GM12865 (cell line): Measurements from ENCODE around the gene WWP2.

Source experiments
- DNase-seq: peaks from one replicate; pipeline ENCODE4 v3.0.0; 2010; ENCODE audit warnings: low read depth
- H3K4me3 ChIP-seq: 2 replicates; pipeline ENCODE4 v1.5.1; 2011; ENCODE audit warnings: mild to moderate bottlenecking, low read depth, low read length, control low read depth
- TF ChIP-seq, protein P1 (sequence below): IDR thresholded peaks from 2 replicates; pipeline ENCODE4 v1.5.1; 2011; ENCODE audit warnings: low read length, control low read depth, low read depth, inconsistent platforms; ENCODE audit not compliant: insufficient read depth; ENCODE audit errors: missing control alignments

WWP2 gene

DNA sequence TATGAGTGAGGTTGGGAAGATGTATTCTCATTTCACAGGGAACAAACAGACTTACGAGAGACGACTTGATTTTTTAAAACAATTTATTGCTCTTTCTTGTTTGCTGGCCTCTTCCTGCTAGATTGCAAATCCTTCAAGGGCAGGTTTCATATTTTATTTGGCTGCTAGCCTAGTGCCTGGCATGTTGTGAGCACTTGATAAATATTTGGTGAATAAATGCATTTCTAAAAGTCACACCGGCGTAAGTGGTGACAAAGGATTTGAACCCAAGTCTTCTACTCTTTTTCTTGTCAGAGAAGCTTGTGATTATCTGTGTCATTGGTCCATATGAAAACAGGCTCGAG, 1.4 kb downstream of the WWP2 start:
- DNase-seq: no peak
- peak overlapping the region; percentile 97 for H3K4me3 ChIP-seq
- TF ChIP-seq, protein P1, sequence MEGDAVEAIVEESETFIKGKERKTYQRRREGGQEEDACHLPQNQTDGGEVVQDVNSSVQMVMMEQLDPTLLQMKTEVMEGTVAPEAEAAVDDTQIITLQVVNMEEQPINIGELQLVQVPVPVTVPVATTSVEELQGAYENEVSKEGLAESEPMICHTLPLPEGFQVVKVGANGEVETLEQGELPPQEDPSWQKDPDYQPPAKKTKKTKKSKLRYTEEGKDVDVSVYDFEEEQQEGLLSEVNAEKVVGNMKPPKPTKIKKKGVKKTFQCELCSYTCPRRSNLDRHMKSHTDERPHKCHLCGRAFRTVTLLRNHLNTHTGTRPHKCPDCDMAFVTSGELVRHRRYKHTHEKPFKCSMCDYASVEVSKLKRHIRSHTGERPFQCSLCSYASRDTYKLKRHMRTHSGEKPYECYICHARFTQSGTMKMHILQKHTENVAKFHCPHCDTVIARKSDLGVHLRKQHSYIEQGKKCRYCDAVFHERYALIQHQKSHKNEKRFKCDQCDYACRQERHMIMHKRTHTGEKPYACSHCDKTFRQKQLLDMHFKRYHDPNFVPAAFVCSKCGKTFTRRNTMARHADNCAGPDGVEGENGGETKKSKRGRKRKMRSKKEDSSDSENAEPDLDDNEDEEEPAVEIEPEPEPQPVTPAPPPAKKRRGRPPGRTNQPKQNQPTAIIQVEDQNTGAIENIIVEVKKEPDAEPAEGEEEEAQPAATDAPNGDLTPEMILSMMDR: no peak

DNA sequence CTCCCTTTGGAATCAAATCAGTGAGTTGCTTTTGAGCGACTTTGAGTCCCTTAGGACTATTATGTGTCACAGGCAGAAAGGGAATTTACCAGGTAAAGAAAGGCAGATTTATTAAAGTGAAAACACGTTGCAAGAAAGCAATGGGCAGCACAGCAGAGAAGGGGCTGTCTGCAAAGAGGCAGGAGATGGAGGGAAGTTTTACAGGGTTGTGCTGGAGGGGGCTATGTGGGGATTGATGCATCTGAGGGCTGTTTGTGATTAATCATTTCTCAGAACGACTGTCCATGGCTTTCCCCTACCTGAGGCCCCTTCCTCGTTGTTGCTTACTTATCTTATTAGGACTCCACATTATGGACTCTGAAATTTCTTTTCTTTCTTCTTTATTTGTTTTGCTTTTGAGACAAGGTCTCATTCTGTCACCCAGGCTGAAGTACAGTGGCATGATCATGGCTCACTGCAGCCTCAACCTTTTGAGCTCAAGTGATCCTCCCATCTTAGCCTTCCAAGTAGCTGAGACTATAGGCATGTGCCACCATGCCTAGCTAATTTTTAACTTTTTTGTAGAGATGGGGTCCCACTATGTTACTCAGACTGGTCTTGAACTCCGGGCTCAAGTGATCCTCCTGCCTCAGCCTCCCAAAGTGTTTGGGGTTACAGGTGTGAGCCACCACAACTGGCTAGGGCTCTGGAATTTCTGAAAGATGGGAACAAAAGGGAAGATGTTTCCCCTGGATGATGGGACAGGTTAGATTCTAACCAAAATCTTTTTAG, 5.5 kb downstream of the WWP2 start:
- H3K4me3 ChIP-seq: no peak overlapping the region
- TF ChIP-seq, protein P1: no peak
- DNase-seq: no peak

DNA sequence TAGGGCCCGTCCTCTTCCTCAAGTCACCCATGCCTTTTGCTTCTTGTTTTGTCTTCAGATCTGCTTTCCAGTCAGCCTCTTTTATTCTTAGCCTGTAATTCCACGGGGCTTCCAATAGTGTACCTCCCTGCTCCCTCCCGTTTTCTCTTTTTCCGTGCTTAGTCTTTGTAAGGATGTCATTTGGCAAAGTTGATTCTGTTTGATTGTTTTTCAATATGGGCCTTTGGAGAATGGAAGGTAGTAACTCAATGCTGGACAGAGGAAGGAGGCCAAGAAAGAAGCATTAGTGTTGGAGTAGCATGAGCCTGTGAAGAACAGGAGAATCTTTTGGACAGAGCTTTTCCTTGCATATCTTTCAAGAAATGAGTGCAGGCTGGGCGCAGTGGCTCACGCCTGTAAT, 6.5 kb downstream of the WWP2 start:
- DNase-seq: no peak
- H3K4me3 ChIP-seq: no peak overlapping the region
- TF ChIP-seq, protein P1: no peak

DNA sequence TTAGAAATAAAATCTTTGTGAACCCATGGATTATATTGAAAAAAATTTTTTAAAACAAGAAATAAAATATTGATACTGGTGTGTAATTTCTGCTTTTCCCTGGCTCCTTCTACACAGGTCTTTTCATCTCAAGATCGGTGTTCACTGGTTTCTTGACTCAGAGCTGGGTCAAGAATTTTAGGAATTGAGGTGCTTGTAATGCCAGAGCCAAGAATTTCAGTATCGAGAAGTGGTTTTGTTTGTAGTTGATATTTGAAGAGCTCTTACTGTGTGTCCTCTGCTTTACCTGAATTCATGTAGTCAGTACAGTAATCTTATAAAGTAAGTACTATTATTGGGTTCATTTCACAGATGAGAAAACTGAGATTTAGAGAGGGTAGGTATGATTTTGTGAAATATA, 7.3 kb downstream of the WWP2 start:
- TF ChIP-seq, protein P1: no peak
- no peak for DNase-seq
- no peak overlapping the region for H3K4me3 ChIP-seq

DNA sequence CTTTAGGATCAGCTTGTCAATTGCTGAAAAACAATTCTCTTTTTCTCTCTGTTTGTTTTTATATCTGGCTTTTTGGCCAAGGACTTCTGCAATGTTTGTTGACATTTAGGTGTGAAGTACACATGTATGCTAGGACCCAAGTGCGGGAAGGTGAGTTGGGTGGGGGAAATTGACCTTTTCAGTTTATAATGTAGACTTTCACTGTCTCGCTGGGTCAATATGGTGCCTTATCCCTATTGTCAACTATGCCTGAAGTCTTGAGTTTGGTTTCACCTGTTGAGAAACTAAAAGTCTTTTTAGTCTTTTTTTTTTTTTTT, 9.5 kb downstream of the WWP2 start:
- TF ChIP-seq, protein P1: no peak
- H3K4me3 ChIP-seq: no peak overlapping the region
- DNase-seq: no peak

DNA sequence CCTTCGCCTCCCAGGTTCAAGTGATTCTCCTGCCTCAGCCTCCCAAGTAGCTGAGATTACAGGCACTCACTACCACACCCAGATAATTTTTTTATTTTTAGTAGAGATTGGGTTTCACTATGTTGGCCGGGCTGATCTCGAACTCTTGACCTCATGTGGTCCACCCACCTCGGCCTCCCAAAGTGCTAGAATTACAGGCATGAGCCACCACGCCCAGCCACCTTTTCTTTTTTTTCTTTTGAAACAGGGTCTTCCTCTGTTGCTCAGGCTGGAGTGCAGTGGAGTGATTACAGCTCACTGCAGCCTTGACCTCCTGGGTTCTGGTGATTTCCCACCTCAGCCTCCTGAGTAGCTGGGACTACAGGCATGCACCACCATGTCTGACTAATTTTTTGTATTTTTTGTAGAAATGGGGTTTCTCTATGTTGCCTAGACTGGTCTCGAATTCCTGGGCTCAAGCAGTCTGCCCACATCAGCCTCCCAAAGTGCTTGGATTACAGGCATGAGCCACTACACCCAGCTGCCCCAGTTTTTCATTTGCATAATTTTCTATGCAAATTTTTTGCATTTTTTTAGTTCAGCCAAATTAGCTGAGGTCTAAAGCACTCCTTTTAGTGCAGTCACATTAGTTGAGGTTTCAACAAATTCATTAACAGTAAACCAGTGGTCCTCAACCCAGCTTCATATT, 11.3 kb downstream of the WWP2 start:
- TF ChIP-seq, protein P1: no peak
- peak; percentile 63 for DNase-seq
- no peak overlapping the region for H3K4me3 ChIP-seq

DNA sequence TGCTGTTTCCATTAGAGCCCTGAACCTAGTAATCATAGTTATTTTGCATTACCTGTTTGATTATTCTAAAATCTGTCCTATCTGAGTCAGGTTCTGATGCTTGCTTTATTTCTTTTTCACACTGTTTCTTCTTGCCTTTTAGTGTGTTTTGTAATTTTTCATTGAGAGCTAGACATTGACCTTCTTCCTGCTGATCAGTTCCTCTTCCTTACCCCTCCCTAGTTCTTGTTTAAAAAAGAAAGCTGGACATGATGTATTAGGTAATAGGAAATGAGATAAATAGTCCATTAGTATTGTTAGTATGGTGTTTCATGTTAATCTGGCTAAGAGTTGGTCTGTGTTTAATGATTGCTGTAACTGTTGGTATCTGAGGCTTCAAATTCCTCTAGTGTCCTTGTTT, 13.4 kb downstream of the WWP2 start:
- no peak overlapping the region for H3K4me3 ChIP-seq
- TF ChIP-seq, protein P1: no peak
- DNase-seq: no peak
